GM20000 (cell line): ENCODE data around the gene CCR2.

Source experiments
- DNase-seq: peaks from one replicate; pipeline ENCODE4 v3.0.0; 2012; ENCODE audit warnings: low spot score
- CTCF ChIP-seq: IDR thresholded peaks from 2 replicates; pipeline ENCODE4 v1.5.1; 2012; ENCODE audit warnings: mild to moderate bottlenecking, control low read depth; ENCODE audit errors: extremely low read depth, missing control alignments

The CCR2 gene

GRCh38 chr3:46348823-46349482 lies 5.0 kb upstream of the CCR2 start:
- DNase-seq, result no peak
- TF ChIP-seq CTCF, result no peak

GRCh38 chr3:46349484-46350261 lies 4.2 kb upstream of the CCR2 start:
- no peak for TF ChIP-seq CTCF
- peak; percentile 22 for DNase-seq

- DNase-seq, result no peak
- TF ChIP-seq CTCF, result no peak
These were observed 3.7 kb upstream of the CCR2 start for GRCh38 chr3:46350262-46350565.

GRCh38 chr3:46351646-46352045 lies 2.3 kb upstream of the CCR2 start:
- DNase-seq, result no peak
- TF ChIP-seq CTCF, result no peak

GRCh38 chr3:46353090-46353489 lies 821 bp upstream of the CCR2 start:
- TF ChIP-seq CTCF, result no peak
- no peak for DNase-seq

GRCh38 chr3:46354478-46354877 lies 567 bp downstream of the CCR2 start:
- TF ChIP-seq CTCF, result no peak
- no peak for DNase-seq

GRCh38 chr3:46354984-46355383 lies 1.1 kb downstream of the CCR2 start:
- DNase-seq, result no peak
- TF ChIP-seq CTCF, result no peak
